Measurements from ENCODE around the gene DCPS.
A peak's percentile ranks its signal among the peaks of the same experiment; 100 is the strongest.

DCPS gene

GRCh38 chr11:126311401-126312291 is 7.8 kb downstream of the DCPS start:
- Histone ChIP-seq H3K4me1 (ENCODE audit: control insufficient read depth in 1 of 2, insufficient read depth in 2 of 2, low read length in 2 of 2) (peaks cover 3 to 13% of the 10 kb centered on the region in 2 donors), H3K27me3 (ENCODE audit: low read depth, low read length) (no peaks in the 10 kb centered on the region), H3K4me3 (ENCODE audit: low read depth in 1 of 2, low read length in 2 of 2) (no peak overlapping the region), H3K27ac (ENCODE audit: low read length) (no peak overlapping the region), H3K9me3 (ENCODE audit: control insufficient read depth in 1 of 2, low read length in 2 of 2) (no peaks in the 10 kb centered on the region), H3K36me3 (ENCODE audit: control insufficient read depth in 1 of 2, insufficient read depth in 2 of 2, low read length in 2 of 2) (no peaks in the 10 kb centered on the region)

- Histone ChIP-seq H3K9me3 (ENCODE audit: control insufficient read depth in 1 of 2, low read length in 2 of 2) (no peaks in the 10 kb centered on the region), H3K27me3 (ENCODE audit: low read depth, low read length) (no peaks in the 10 kb centered on the region), H3K4me3 (ENCODE audit: low read depth in 1 of 2, low read length in 2 of 2) (no peak overlapping the region), H3K27ac (ENCODE audit: low read length) (no peak overlapping the region), H3K36me3 (ENCODE audit: control insufficient read depth in 1 of 2, insufficient read depth in 2 of 2, low read length in 2 of 2) (no peaks in the 10 kb centered on the region), H3K4me1 (ENCODE audit: control insufficient read depth in 1 of 2, insufficient read depth in 2 of 2, low read length in 2 of 2) (peaks cover 9 to 20% of the 10 kb centered on the region in 2 donors)
Measured at GRCh38 chr11:126312961-126313360, 9.1 kb downstream of the DCPS start.

DNA sequence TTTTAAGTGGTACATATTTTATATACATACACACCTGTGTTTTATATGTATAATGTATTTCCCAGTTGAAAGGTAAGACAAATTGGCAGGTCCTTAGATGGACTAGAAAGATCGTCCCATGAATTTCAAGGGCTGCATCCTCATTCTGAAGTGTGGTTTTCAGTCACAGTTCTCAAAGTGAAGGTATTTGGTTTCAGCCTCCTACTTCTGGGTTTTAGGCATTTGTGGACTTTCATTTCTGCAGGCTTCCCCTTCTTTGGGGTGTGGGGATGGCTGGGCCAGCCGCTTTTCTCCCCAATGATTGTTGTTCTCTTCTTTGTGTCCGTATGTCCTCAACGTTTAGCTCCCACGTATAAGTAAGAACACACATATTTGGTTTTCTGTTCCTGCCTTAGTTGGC is 10.0 kb downstream of the DCPS start:
- H3K27ac ChIP-seq (ENCODE audit: low read length) = no peak overlapping the region
- H3K36me3 ChIP-seq (ENCODE audit: control insufficient read depth in 1 of 2, insufficient read depth in 2 of 2, low read length in 2 of 2) = peaks cover 0 to 4% of the 10 kb centered on the region in 2 donors
- no peaks in the 10 kb centered on the region for H3K9me3 ChIP-seq (ENCODE audit: control insufficient read depth in 1 of 2, low read length in 2 of 2)
- H3K4me3 ChIP-seq (ENCODE audit: low read depth in 1 of 2, low read length in 2 of 2) = no peak overlapping the region
- peaks cover 17 to 27% of the 10 kb centered on the region in 2 donors for H3K4me1 ChIP-seq (ENCODE audit: control insufficient read depth in 1 of 2, insufficient read depth in 2 of 2, low read length in 2 of 2)
- no peaks in the 10 kb centered on the region for H3K27me3 ChIP-seq (ENCODE audit: low read depth, low read length)

DNA sequence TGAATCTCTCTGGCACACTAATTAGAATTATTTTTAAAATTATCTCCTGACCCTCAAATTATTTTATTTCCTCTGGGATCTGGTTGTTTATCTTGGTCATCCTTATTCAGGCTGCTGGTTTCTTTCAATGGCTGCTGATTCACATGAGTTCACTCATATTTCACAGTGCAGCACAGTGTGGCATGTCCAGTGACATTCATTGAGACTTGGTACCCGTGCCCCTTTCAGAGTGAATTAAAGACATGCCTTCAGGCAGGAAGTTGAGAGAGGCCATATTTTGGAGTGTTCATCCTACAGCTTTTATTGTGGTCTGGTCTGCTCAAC is 13.5 kb downstream of the DCPS start:
- Histone ChIP-seq H3K4me3 (ENCODE audit: low read depth in 1 of 2, low read length in 2 of 2) (peak overlapping the region in 1 of 2 donors; percentile 39), H3K27me3 (ENCODE audit: low read depth, low read length) (no peaks in the 10 kb centered on the region), H3K4me1 (ENCODE audit: control insufficient read depth in 1 of 2, insufficient read depth in 2 of 2, low read length in 2 of 2) (peaks cover 22 to 28% of the 10 kb centered on the region in 2 donors), H3K36me3 (ENCODE audit: control insufficient read depth in 1 of 2, insufficient read depth in 2 of 2, low read length in 2 of 2) (peaks cover 0 to 4% of the 10 kb centered on the region in 2 donors), H3K9me3 (ENCODE audit: control insufficient read depth in 1 of 2, low read length in 2 of 2) (no peaks in the 10 kb centered on the region), H3K27ac (ENCODE audit: low read length) (peak overlapping the region; percentile 71)

- peaks cover 22 to 28% of the 10 kb centered on the region in 2 donors for H3K4me1 ChIP-seq (ENCODE audit: control insufficient read depth in 1 of 2, insufficient read depth in 2 of 2, low read length in 2 of 2)
- peaks cover 0 to 4% of the 10 kb centered on the region in 2 donors for H3K36me3 ChIP-seq (ENCODE audit: control insufficient read depth in 1 of 2, insufficient read depth in 2 of 2, low read length in 2 of 2)
- peak overlapping the region in 1 of 2 donors; percentile 39 for H3K4me3 ChIP-seq (ENCODE audit: low read depth in 1 of 2, low read length in 2 of 2)
- H3K27ac ChIP-seq (ENCODE audit: low read length) = peak overlapping the region; percentile 71
- H3K27me3 ChIP-seq (ENCODE audit: low read depth, low read length) = no peaks in the 10 kb centered on the region
- H3K9me3 ChIP-seq (ENCODE audit: control insufficient read depth in 1 of 2, low read length in 2 of 2) = no peaks in the 10 kb centered on the region
Measured at GRCh38 chr11:126317756-126318573, 14.1 kb downstream of the DCPS start.

GRCh38 chr11:126318574-126319373 is 14.9 kb downstream of the DCPS start:
- Histone ChIP-seq H3K27me3 (ENCODE audit: low read depth, low read length) (no peaks in the 10 kb centered on the region), H3K4me3 (ENCODE audit: low read depth in 1 of 2, low read length in 2 of 2) (peak overlapping the region in 1 of 2 donors; percentile 39), H3K4me1 (ENCODE audit: control insufficient read depth in 1 of 2, insufficient read depth in 2 of 2, low read length in 2 of 2) (peaks cover 22 to 28% of the 10 kb centered on the region in 2 donors), H3K36me3 (ENCODE audit: control insufficient read depth in 1 of 2, insufficient read depth in 2 of 2, low read length in 2 of 2) (peaks cover 0 to 4% of the 10 kb centered on the region in 2 donors), H3K9me3 (ENCODE audit: control insufficient read depth in 1 of 2, low read length in 2 of 2) (no peaks in the 10 kb centered on the region), H3K27ac (ENCODE audit: low read length) (peak overlapping the region; percentile 71)

DNA sequence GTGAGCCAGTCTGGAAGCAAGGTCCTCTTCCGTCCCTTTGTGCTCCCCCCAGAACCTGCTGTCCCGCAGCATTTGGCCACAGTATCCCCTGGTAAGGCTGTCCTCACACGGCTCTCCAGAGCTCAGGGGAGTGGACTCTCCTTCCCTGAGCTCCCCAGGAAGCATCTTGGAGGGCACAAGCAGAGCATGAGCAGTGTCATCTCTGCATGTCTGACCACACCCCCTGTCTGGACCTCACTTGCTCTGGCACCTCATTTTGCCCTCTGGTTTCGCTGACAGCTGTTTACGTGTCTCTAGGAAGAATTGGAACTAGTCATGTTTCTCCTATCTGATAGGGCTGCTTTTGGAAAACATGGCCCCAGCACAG is 15.5 kb downstream of the DCPS start:
- H3K27ac ChIP-seq (ENCODE audit: low read length) = peak overlapping the region; percentile 71
- H3K9me3 ChIP-seq (ENCODE audit: control insufficient read depth in 1 of 2, low read length in 2 of 2) = no peaks in the 10 kb centered on the region
- no peak overlapping the region for H3K4me3 ChIP-seq (ENCODE audit: low read depth in 1 of 2, low read length in 2 of 2)
- peaks cover 22 to 28% of the 10 kb centered on the region in 2 donors for H3K4me1 ChIP-seq (ENCODE audit: control insufficient read depth in 1 of 2, insufficient read depth in 2 of 2, low read length in 2 of 2)
- H3K36me3 ChIP-seq (ENCODE audit: control insufficient read depth in 1 of 2, insufficient read depth in 2 of 2, low read length in 2 of 2) = peaks cover 0 to 4% of the 10 kb centered on the region in 2 donors
- no peaks in the 10 kb centered on the region for H3K27me3 ChIP-seq (ENCODE audit: low read depth, low read length)

DNA sequence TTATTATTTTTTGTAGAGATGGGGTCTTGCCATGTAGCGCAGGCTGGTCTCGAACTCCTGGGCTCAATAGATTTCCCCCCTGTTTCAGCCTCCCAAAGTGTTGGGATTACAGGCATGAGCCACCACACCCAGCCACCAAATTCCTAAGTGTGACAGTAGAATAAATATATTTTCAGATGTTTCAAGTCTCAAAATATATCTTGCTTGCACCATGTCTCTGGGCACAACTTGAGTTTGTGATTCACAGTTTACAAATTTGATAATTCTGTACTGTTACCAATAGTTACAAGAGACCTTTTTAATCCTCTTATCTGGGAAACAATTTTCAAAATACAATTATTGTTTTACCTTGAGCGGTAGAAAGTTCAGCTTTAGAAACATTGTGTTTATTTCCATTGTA is 19.1 kb downstream of the DCPS start:
- Histone ChIP-seq H3K27ac (ENCODE audit: low read length) (no peak overlapping the region), H3K4me3 (ENCODE audit: low read depth in 1 of 2, low read length in 2 of 2) (no peak overlapping the region), H3K36me3 (ENCODE audit: control insufficient read depth in 1 of 2, insufficient read depth in 2 of 2, low read length in 2 of 2) (peaks cover 0 to 4% of the 10 kb centered on the region in 2 donors), H3K27me3 (ENCODE audit: low read depth, low read length) (no peaks in the 10 kb centered on the region), H3K9me3 (ENCODE audit: control insufficient read depth in 1 of 2, low read length in 2 of 2) (no peaks in the 10 kb centered on the region), H3K4me1 (ENCODE audit: control insufficient read depth in 1 of 2, insufficient read depth in 2 of 2, low read length in 2 of 2) (peaks cover 16 to 18% of the 10 kb centered on the region in 2 donors)

GRCh38 chr11:126327281-126328000 is 23.6 kb downstream of the DCPS start:
- Histone ChIP-seq H3K27ac (ENCODE audit: low read length) (no peak overlapping the region), H3K36me3 (ENCODE audit: control insufficient read depth in 1 of 2, insufficient read depth in 2 of 2, low read length in 2 of 2) (peaks cover 5 to 6% of the 10 kb centered on the region in 2 donors), H3K9me3 (ENCODE audit: control insufficient read depth in 1 of 2, low read length in 2 of 2) (no peaks in the 10 kb centered on the region), H3K27me3 (ENCODE audit: low read depth, low read length) (no peaks in the 10 kb centered on the region), H3K4me3 (ENCODE audit: low read depth in 1 of 2, low read length in 2 of 2) (no peak overlapping the region), H3K4me1 (ENCODE audit: control insufficient read depth in 1 of 2, insufficient read depth in 2 of 2, low read length in 2 of 2) (peaks cover 0 to 8% of the 10 kb centered on the region in 2 donors)

GRCh38 chr11:126328001-126328390 is 24.1 kb downstream of the DCPS start:
- Histone ChIP-seq H3K4me1 (ENCODE audit: control insufficient read depth in 1 of 2, insufficient read depth in 2 of 2, low read length in 2 of 2) (peaks cover 0 to 8% of the 10 kb centered on the region in 2 donors), H3K4me3 (ENCODE audit: low read depth in 1 of 2, low read length in 2 of 2) (no peak overlapping the region), H3K9me3 (ENCODE audit: control insufficient read depth in 1 of 2, low read length in 2 of 2) (no peaks in the 10 kb centered on the region), H3K27me3 (ENCODE audit: low read depth, low read length) (no peaks in the 10 kb centered on the region), H3K36me3 (ENCODE audit: control insufficient read depth in 1 of 2, insufficient read depth in 2 of 2, low read length in 2 of 2) (peaks cover 5 to 6% of the 10 kb centered on the region in 2 donors), H3K27ac (ENCODE audit: low read length) (no peak overlapping the region)
